Measurements from ENCODE around the gene MICALL1.

Gene MICALL1

DNA sequence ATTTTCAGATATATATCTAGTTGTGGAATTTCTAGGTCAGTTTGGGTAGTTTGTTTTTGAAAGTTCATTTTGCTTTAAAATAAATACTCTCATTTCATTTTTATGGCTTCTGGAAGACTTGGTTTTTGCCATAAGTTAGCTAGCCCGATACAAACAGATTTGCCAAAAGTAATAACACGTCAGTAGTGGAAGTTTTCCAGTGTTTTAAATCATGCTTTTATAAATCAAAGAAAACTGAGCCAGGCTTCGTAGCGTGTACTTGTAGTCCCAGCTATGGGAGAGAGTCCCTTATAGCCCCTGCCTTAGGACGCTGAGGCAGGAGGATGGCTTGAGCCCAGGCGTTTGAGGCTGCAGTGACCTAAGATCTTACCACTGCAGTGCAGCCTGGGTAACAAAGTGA, 21.7 kb upstream of the MICALL1 start:
- TF ChIP-seq POLR2AphosphoS5 (IDR thresholded peaks at IDR 0.05; ENCODE audit: borderline replicate concordance, low read depth, low read length) (no peak), FOXP2 (optimal IDR thresholded peaks at IDR 0.05; ENCODE audit: control extremely low read depth, extremely low read length, insufficient read depth) (no peak), EZH2 (IDR thresholded peaks at IDR 0.05) (no peak)
- Histone ChIP-seq H3K9ac (ENCODE audit: insufficient read length) (no peak overlapping the region), H3K36me3 (ENCODE audit: insufficient read depth, low read length) (peaks cover 76% of the 10 kb centered on the region), H3K9me3 (ENCODE audit: low read depth, low read length) (no peaks in the 10 kb centered on the region), H3K27ac (peak overlapping the region; percentile 66), H3K4me3 (no peak overlapping the region)
- DNase-seq (ENCODE audit: low read depth, low spot score) = no peak

DNA sequence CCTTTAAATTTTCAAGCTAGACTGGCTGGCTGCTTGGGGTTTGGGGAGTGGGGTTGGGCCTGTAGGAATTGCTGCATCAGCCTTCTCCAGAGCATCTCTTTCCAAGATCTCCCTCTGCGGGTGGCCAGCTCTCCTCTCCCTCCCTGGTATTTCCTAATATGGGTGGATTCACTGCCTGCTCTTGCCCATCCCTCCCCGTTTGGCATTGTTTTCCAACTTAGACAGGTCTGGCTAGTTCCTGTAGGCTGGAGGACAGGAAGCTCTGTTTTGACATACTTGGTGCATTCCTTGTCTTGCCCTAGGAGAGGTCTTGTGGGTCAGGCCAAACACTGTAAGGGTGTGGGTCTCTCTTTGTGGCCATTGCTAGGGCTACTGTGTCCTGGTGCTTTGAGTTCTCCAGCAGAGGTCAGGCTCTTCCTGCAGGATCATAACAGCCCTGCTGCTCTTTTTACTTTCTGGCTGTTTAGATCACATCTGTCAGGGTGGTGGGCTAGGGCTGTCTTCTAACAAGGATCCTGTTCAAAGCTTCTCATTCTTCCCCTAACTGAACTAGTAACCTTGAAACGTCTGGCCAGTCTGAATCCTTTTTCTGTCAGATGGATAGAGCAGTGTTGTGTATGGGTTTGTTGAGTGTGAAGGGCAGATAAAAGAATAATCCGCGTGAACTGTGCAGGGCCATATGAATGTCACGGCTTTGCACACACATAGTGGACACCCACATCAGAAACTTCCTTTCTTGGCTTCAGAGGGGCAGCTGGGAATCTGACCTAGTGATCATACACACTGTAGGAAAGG, 18.3 kb upstream of the MICALL1 start:
- Histone ChIP-seq H3K9me3 (ENCODE audit: low read depth, low read length) (no peaks in the 10 kb centered on the region), H3K9ac (ENCODE audit: insufficient read length) (no peak overlapping the region), H3K36me3 (ENCODE audit: insufficient read depth, low read length) (peaks cover 67% of the 10 kb centered on the region), H3K4me3 (no peak overlapping the region), H3K27ac (peak overlapping the region; percentile 49)
- no peak for DNase-seq (ENCODE audit: low read depth, low spot score)
- TF ChIP-seq EZH2 (IDR thresholded peaks at IDR 0.05) = no peak
- no peak for TF ChIP-seq POLR2AphosphoS5 (IDR thresholded peaks at IDR 0.05; ENCODE audit: borderline replicate concordance, low read depth, low read length)
- no peak for TF ChIP-seq FOXP2 (optimal IDR thresholded peaks at IDR 0.05; ENCODE audit: control extremely low read depth, extremely low read length, insufficient read depth)

DNA sequence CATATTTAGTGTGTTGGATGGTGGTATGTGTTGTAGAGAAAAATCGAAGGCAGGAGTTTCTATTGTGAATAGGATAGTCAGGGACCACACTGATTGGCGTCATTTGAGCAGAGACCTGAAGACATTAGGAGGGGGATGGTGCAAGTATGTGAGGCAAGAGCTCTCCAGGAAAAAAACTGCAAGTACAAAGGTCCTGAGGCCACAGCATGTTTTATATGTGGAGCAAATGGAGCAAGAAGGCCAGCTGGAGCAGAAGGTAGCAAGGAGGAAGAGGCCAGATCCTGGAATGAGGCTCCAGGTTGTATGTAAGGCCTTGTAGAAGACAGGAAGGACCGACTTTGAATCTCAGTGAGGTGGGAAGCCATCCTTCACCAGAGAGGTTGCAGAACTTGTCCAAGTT, 14.2 kb upstream of the MICALL1 start:
- Histone ChIP-seq H3K9me3 (ENCODE audit: low read depth, low read length) (no peaks in the 10 kb centered on the region), H3K4me3 (no peak overlapping the region), H3K9ac (ENCODE audit: insufficient read length) (no peak overlapping the region), H3K27ac (no peak overlapping the region), H3K36me3 (ENCODE audit: insufficient read depth, low read length) (peaks cover 45% of the 10 kb centered on the region)
- DNase-seq (ENCODE audit: low read depth, low spot score) = no peak
- TF ChIP-seq EZH2 (IDR thresholded peaks at IDR 0.05) (no peak), FOXP2 (optimal IDR thresholded peaks at IDR 0.05; ENCODE audit: control extremely low read depth, extremely low read length, insufficient read depth) (no peak)

DNA sequence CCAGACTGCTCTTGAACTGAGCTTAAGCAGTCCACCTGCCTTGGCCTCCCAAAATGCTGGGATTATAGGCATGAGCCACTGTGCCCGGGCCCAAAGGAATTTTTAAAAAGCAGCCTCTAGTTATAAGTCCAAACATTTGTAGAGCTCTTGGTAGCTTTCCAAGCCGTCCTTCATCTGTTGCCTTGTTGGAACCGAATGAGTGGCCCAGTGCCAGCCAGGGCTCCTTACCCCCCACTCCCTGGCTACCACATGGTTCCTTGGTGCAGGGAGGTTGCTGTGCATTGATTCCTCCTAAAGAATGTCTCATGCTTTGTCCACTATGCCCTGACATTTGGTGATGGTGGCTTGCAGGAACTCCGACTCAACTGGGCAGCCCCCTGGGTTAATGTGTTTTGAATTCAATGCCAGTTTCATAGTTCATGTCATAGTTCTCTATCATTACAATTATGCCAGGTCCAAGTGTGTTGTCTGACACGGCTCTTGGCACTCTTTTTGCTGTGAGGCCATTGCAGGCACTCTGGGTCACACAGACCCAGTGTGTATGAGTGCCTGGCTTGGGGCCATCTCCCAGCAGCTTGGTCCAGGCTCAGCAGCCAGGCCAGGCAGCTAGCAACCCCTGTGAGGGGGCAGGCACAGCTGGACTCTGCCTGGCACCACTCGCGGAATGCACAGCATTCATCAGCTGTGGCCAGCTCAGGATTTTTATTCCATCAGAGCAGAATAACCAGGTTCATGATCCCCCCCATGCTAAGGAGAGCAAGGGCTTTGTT, 13.3 kb upstream of the MICALL1 start:
- DNase-seq (ENCODE audit: low read depth, low spot score) = no peak
- no peak overlapping the region for H3K9ac ChIP-seq (ENCODE audit: insufficient read length)

DNA sequence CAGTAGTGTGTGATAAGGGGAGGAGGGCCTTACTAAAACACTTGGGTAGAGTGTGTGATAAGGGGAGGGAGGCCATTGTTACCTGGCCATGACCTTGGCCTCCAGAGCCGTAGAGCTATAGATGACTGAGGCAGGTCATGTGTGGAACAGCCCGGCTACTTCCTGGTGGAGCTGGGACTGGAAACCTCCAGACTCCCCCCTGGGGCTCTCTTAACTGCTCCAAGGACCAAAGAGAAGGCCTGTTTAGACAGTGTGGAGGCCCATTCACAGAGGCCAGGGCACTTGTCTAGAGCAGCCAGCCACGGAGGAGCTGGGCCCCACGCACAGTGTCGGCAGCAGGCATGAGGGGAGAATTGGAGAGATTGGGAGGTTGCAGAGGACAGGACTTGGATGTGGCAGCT, 12.5 kb upstream of the MICALL1 start:
- TF ChIP-seq EZH2 (IDR thresholded peaks at IDR 0.05) = no peak
- TF ChIP-seq POLR2AphosphoS5 (IDR thresholded peaks at IDR 0.05; ENCODE audit: borderline replicate concordance, low read depth, low read length) = no peak; the same call in 1 of the 2 replicates
- TF ChIP-seq FOXP2 (optimal IDR thresholded peaks at IDR 0.05; ENCODE audit: control extremely low read depth, extremely low read length, insufficient read depth) = no peak
- Histone ChIP-seq H3K4me3 (no peak overlapping the region), H3K9me3 (ENCODE audit: low read depth, low read length) (no peaks in the 10 kb centered on the region), H3K9ac (ENCODE audit: insufficient read length) (no peak overlapping the region), H3K27ac (no peak overlapping the region), H3K36me3 (ENCODE audit: insufficient read depth, low read length) (peaks cover 28% of the 10 kb centered on the region)
- no peak for DNase-seq (ENCODE audit: low read depth, low spot score)

More for the DNA sequence above, 13.3 kb upstream of the MICALL1 start:
- H3K27ac ChIP-seq = no peak overlapping the region
- no peak for TF ChIP-seq POLR2AphosphoS5 (IDR thresholded peaks at IDR 0.05; ENCODE audit: borderline replicate concordance, low read depth, low read length)
- no peak for TF ChIP-seq EZH2 (IDR thresholded peaks at IDR 0.05)
- no peak for TF ChIP-seq FOXP2 (optimal IDR thresholded peaks at IDR 0.05; ENCODE audit: control extremely low read depth, extremely low read length, insufficient read depth)
- H3K4me3 ChIP-seq = no peak overlapping the region
- H3K9me3 ChIP-seq (ENCODE audit: low read depth, low read length) = no peaks in the 10 kb centered on the region
- H3K36me3 ChIP-seq (ENCODE audit: insufficient read depth, low read length) = peaks cover 37% of the 10 kb centered on the region

DNA sequence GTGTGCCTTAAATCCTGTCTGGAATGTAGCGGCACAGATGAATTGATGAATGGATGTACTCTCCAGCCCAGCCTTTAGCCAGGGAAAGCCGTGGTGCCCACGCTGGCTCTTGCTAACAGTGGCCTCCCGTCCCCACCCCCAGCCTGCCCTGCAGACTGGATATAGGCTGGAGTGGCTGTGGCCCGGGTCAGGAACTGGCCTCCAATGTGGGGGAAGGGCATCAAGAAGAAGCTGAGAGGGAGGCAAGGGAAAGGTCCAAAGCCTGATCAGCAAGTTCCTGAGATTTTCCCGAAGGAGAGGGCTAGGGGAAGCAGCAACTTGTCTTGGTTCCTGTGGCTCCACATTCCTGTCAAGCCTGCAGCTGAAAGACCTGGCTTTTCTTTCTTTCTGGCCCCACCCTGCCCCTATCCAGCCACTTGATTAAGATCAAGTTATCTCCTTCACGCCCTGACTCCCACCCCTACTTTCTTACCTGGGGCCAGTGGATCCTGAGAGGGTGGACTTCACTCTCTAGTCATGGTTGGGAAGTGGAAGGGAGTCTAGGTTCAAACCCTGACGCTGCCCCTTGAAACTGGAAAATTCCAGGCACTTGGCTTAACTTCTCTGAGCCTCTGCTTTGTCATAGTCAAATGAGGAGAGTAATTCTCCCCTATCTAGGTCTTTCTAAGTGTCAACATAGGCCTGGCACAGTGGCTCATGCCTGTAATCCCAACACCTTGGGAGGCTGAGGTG, 11.0 kb upstream of the MICALL1 start:
- Histone ChIP-seq H3K36me3 (ENCODE audit: insufficient read depth, low read length) (peaks cover 15% of the 10 kb centered on the region; the same call in 1 of the 2 replicates), H3K9me3 (ENCODE audit: low read depth, low read length) (no peaks in the 10 kb centered on the region), H3K27ac (peak overlapping the region; percentile 25; the same call in 1 of the 2 replicates), H3K4me3 (no peak overlapping the region), H3K9ac (ENCODE audit: insufficient read length) (no peak overlapping the region)
- no peak for TF ChIP-seq EZH2 (IDR thresholded peaks at IDR 0.05)
- DNase-seq (ENCODE audit: low read depth, low spot score) = no peak

DNA sequence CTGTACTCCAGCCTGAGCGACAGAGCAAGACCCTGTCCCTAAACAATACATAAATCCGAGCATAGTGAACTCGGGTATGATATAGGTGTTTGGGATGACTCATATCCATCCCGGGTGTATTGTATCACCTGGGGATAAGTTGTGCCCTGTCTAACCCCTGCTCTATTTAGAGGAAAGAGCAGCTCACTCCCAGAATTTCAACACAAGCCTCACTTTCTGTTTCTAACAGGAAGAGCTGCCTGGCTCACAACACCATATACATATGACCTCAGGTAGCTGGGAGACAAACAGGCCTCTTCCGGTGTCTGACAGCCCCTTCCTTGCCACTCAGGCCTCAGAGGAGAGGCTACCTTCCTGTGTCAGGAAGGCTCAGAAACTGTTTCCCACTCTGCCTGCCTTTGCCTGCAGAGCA, 9.9 kb upstream of the MICALL1 start:
- no peak overlapping the region for H3K9ac ChIP-seq (ENCODE audit: insufficient read length)
- H3K4me3 ChIP-seq = no peak overlapping the region
- no peak overlapping the region for H3K27ac ChIP-seq
- DNase-seq (ENCODE audit: low read depth, low spot score) = no peak
- H3K36me3 ChIP-seq (ENCODE audit: insufficient read depth, low read length) = peaks cover 10% of the 10 kb centered on the region; the same call in 1 of the 2 replicates
- TF ChIP-seq EZH2 (IDR thresholded peaks at IDR 0.05) = no peak
- TF ChIP-seq FOXP2 (optimal IDR thresholded peaks at IDR 0.05; ENCODE audit: control extremely low read depth, extremely low read length, insufficient read depth) = no peak
- no peak for TF ChIP-seq POLR2AphosphoS5 (IDR thresholded peaks at IDR 0.05; ENCODE audit: borderline replicate concordance, low read depth, low read length)
- H3K9me3 ChIP-seq (ENCODE audit: low read depth, low read length) = no peaks in the 10 kb centered on the region

DNA sequence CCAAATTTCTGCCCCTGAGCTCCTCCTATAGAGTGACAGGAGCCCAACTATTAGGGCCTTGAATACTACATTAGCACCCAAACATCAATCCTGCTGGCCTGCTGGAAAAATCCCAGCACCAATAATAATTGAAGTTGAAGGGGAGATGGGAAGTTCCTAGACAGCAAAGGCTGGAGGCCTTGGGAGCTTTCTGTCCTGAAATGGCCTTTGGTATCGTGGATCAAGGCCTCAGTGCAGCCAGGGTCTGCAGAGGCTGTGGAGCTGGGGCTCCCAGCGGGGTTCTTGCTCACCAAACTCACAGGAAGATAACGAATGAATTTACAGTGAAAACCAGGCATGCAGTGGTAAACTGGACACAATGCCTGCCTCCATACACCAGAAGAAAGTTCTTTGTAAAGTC, 9.2 kb upstream of the MICALL1 start:
- TF ChIP-seq EZH2 (IDR thresholded peaks at IDR 0.05) (no peak), POLR2AphosphoS5 (IDR thresholded peaks at IDR 0.05; ENCODE audit: borderline replicate concordance, low read depth, low read length) (no peak), FOXP2 (optimal IDR thresholded peaks at IDR 0.05; ENCODE audit: control extremely low read depth, extremely low read length, insufficient read depth) (no peak)
- DNase-seq (ENCODE audit: low read depth, low spot score) = no peak
- H3K9ac ChIP-seq (ENCODE audit: insufficient read length) = peak overlapping the region; percentile 7
- peak overlapping the region; percentile 42; the same call in 1 of the 2 replicates for H3K27ac ChIP-seq
- no peak overlapping the region for H3K4me3 ChIP-seq
- H3K36me3 ChIP-seq (ENCODE audit: insufficient read depth, low read length) = peaks cover 3% of the 10 kb centered on the region; the same call in 1 of the 2 replicates
- H3K9me3 ChIP-seq (ENCODE audit: low read depth, low read length) = no peaks in the 10 kb centered on the region

All from SK-N-MC (cell line).